Nucleus accumbens (tissue), 56 donors: ENCODE data around the gene SNX25.
"Not testable (repeated sequence)": the region's sequence is repeated elsewhere in the genome, so short reads cannot be mapped to it uniquely, and the experiment has no call there.

Source experiments
- DNase-seq, 56 donors: peaks; one replicate each; lab custom pipeline; 2025; lab: John Stamatoyannopoulos, UW

SNX25 gene

DNA sequence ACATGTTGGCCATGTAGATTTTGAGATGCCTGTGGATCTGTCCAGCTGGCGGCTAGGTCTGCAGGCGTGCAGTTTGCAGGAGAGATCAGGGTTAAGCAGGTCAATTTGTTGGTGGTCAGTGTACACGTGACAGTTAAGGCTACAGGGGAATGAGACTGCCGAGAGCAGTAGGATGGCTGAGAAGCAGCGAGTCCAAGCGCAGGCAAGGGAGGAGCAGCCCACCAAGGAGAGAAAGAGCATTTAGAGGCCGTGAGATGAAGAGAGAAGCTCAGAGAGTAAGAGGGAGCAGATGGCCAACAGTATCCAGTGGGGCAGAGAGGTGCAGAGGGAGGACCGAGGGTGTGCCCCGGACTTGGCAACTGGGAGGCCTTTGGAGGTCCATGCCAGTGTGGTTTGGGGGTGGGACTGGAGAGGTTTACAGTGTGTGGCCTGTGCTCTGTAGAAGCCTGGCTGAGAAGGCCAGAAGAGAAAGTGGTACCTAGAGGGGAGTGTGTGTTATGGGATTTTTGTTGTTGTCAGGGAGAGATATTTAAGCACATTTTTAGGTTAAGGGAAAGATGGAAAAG is 18.4 kb downstream of the SNX25 start:
- no peak for DNase-seq

DNA sequence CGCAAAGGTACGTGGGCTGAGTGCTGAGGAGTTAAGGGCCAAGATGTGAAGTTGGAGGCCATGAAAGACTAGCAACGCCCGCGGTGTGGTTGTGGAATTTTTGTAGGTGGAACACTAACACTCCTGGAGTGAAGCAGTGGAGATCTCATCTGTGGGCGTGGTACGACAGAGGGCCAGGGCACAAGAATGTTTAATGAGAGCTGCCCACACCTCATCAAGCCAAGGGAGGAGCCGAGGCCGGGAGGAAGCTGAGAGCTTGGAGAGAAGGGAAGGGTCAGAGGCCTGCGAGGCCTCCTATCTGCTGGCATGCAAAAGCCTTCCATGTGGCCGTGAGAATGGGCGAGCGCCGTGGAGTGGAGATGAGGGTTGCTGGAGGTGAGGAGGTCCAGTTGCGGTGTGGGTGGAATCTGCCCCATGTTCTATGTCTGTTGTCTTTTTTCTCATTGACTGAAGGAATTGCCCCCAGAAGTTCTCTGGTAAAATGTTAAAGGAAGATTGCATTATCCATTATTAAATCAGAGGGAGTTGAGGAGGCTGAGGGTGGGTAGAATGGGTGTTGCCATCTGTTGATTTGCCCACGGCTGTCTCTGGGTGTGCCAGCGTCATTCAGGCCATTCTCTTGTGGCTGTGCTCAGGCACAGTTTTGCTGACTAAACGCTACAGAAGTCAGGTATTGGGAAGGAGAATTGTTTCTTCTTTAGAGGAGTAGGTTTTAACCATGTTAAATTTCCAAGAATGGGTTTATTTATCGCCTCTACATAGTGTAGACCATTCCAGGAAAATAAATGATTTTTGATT is 19.8 kb downstream of the SNX25 start:
- no peak for DNase-seq

DNA sequence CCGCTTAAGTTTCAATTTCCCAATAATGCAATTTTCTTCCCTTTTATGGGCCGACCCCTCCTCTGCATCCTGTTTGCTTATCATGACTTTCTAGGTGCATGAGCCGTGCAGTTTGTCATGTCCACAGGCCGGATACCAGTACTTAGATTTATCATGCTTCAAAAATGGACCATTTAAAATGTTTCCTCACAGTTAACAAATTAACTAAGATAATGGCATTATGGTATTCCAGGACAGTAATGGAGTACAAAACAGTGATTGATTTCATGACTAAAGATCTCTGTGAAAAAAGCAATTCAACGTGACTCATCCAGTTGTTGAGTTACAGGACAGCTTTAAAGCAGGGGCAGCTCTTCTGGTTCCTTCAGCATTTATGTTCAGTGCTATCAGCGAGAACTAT is 23.0 kb downstream of the SNX25 start:
- no peak for DNase-seq

DNA sequence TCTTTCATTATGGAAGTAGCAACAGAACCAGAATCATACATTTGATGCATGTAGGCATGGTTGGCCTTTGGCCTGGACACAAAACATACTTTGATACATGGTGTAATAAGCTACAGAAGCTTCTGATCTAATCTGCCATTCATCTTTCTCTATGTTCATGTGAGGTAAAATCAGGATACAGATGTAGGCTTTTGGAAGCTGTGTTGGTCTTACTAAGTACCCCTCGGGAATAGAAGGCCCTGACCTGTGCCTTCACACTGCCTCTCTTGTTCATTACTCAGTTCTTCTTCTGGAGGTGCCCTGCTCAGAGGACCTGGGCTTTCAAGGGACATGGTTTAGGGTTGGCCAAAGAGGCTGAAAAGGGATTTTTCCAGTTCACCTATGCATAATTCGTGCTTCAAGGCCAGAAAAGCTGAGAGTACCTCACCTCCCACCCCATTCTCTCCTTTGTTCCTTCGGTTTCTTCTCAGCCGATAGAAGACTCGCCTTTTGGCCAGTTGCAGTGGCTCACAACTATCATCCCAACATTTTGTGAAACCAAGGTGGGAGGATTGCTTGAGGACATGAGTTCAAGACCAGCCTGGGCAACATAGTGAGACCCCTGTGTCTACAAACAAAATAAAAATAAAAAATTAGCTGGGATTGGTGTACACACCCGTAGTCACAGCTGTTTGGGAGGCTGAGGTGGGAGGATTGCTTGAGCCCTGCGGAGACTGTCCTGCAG is 25.9 kb downstream of the SNX25 start:
- no peak for DNase-seq

DNA sequence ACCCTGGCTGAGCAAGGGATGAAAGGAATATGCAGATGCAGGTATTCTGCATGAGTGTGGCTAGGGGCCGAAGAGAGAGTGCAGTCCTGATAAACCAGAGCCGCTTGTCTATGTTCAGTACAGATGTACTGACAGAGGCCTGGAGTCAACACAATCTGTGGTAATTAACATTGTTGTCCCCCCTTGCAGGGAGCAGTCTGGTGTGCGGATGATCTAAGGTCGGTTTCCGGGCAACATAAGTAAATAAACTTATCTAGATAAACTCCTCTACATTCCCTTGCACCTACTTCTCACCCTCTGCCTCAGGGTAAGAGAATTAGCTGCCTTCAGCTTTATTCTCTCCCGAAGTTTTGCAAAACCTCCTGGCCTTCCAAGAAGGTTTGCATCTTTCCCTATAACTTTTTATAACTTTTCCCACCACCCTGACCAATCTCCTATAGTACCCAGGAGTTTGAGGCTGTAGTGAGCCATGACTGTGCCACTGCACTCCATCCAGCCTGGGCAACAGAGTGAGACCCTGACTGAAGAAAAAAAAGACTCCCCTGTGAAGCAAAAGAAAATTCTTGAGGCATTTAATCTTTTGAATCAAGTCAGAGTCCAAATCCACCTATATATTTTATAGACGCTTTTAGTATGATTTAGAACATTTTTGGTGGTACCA is 26.6 kb downstream of the SNX25 start:
- DNase-seq: no peak

DNA sequence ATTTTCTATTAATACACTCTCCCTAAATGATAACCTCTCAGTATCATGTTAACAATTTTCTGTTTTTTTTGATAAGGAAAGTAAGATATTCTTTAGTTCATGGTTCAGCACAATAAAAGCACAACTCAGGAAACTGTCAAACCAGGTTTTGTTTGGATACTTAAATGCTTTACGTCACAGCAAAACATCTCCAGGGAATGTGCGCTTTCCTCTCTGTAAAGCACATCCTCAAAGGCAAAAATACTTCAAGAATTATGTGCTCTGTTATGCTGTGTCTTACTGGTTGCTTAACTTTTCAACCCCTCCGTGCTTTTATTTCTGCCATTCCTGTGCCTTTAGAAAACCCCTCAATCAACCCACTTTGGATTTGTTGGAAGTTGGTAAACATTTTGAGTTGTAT is 27.8 kb downstream of the SNX25 start:
- no peak for DNase-seq

DNA sequence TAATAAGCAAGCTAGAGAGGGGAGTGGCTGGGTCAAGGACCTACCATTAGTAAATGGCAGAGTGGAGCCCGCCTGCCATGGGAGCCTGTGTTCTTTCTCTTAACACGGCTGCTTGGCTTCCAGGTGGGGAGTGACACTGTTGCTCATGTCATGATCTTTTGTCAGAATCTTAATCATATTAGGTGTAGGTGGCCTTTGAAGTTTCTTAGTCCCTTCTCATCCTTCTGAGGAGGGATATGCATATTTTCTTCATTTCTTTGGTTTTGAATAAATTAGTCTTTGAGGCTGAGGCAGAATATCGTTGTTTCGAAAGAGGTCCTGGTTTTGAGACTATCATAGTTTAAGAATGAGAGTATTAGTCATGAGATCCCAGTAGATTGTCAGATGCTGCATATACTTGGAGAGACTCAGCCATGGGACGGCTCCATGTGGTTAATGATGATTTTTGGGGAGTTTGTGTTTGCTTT is 28.9 kb downstream of the SNX25 start:
- peak in 4 of 56 donors; percentile 2 to 19 (median 10) for DNase-seq

DNA sequence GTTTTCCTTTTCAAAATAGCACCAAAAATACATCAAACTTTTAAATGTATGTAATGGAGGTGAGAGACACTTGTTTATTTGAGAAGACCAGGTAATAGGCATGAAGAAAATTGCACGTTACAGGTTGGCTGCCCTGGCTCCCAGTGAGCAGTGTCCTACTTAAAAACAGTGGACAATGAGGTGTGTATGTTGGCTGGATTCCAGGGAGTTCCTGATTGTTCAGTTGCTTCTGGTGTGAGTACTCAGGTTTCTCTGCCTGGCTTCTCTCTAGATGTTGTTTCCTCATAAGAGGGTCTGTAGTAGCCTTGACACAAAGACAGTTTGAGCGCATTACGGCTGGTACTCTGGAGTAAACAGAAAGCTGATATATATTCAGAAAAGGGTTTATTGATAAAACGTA is 29.4 kb downstream of the SNX25 start:
- DNase-seq: no peak

DNA sequence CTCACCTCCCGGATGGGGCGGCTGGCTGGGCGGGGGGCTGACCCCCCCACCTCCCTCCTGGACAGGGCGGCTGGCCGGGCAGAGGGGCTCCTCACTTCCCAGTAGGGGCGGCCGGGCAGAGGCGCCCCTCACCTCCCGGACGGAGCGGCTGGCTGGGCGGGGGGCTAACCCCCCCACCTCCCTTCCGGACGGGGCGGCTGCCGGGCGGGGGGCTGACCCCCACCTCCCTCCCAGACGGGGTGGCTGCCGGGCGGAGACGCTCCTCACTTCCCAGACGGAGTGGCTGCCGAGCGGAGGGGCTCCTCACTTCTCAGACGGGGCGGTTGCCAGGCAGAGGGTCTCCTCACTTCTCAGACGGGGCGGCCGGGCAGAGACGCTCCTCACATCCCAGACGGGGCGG is 31.1 kb downstream of the SNX25 start:
- not testable (repeated sequence) for DNase-seq

DNA sequence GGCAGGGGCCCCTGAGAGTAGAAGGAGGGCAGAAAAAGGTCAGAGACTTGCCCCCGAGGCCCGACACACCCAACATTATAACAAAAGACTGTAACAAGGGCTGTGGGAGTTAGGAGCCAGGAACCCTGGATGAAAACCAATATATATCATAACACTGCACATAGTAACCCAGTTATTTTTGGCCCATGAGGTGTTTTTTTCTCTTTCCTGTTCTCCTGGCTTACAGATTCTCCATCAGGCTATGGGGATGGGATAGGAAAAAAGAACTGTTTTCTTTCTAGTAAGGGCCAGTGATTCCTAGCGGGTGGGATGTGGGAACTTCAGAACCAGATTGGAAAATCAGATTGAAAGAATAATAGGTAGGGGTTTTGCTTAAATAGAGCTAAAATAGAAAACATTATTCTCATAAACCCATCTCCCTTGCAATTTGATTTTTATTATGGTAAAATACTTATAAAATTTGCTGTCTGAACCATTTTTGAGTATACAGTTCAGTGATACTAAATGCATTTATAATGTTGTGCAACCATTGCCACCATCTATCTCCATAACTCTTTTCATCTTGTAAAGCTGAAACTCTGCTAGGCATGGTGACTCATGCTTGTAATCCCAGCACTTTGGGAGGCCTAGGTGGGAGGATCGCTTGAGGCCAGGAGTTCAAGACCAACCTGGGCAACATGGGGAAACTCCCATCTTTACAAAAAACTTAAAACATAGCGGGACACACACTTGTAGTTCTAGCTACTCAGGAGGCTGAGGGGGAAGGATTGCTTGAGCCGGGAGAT is 33.5 kb downstream of the SNX25 start:
- DNase-seq: no peak

DNA sequence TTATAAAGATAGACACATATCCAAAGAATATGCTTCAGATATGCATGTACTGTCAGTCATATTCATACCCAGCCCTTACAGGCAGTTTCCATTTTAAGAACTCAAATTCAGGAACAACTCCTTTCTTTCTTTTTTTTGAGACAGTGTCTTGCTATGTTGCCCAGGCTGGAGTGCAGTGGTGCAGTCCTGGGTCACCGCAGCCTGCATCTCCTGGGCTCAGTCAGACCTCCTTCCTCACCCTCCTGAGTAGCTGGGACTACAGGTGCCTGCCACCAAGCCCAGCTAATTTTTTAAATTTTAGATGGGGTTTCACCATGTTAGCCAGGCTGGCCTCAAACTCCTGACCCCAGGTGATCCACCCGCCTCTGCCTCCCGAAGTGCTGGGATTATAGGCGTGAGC is 34.5 kb downstream of the SNX25 start:
- DNase-seq: no peak

DNA sequence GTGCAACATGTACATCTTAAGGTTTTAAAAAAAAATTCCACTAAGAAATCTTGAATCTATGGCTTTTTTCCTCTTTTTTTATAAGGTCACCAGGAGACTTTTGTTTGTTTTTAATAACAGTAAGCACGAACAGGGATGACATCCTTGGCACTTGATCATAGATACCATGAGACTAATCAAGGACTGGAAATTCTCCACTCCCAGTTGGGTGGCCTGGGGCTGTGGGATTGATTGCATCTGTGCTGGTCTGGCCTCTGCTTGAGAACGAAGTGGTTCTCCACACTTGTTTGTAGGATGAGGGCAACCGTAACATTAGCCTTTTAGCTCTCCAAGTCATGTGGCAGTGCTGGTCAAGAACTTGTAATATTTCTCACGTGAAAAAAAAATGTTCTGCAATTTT is 35.4 kb downstream of the SNX25 start:
- DNase-seq: no peak

DNA sequence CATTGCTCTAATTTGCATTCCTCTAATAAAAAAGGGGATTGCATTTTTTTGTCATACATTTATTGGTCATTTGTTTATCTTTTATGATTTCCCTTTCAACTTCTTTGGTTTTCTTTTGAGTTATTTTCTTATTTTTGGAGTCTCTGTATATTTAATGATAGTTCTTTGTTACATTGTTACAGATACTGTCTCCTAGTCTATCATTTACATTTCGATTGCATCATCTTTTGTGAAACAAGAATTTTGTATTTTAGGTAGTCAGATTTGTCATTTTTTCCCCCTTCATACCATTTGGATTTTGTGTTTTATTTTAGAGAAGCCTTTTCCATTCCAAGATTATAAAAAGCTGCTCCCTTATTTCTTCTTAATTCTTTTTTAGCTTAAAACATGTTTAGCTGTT is 37.1 kb downstream of the SNX25 start:
- DNase-seq: no peak

DNA sequence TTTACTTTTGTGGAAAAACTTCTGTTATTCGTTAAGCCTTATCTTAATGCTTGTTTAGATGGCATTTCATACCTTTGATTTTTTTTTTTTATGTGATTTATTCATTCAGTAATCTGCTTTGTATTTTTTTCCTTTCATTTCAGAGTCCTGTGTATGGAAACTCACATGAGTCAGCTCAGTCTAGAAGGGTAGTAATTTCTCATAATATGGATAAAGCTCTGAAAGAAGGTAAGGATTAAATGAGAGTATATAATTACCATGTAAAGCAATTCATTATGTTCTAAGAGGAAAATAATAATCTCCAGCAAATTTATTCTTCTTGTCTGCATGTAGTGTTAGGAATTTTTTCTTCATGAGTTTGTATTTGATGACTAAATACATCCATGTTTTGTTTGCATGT is 37.8 kb downstream of the SNX25 start:
- no peak for DNase-seq

DNA sequence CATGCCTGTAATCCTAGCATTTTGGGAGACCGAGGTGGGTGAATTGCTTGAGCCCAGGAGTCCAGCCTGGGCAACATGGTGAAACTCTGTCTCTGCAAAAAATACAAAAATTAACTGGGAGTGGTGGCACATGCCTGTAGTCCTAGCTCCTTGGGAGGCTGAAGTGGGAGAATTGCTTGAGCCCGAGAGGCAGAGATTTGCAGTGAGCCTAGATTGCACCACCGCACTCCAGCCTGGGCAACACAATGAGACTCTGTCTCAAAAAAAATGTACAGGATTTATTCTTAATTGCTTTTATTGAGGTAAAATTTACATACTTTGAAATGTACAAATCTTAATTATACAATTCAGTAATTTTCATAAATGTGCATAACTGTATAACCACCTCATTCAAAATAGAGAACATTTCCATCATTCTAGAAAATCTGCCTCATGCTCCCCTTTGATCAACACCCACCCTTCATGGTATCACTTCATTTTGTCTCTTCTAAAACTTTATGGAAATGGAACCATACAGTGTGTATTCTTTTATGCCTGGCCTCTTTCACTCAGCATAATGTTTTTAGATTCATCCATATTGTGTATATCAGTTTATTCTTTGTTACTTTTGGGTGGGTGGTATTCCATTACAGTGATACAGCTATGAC is 39.1 kb downstream of the SNX25 start:
- DNase-seq: no peak

DNA sequence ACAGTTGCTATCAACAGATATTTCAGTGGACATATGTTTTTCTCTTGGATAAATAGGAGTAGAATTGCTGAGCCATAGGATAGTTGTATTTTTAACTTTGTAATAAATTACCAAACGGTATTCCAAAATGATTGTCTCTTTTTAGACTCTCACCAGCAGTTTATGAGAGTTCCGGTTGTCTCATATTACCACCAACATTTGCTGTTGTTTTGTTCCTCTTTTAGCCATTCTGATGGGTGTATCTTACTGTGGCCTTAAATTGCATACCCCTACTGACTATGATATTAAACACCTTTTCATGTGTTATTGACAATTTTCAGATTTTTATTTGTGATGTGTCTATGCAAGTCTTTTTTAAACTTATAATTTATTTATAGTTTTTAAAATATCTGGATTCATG is 39.7 kb downstream of the SNX25 start:
- DNase-seq: no peak

DNA sequence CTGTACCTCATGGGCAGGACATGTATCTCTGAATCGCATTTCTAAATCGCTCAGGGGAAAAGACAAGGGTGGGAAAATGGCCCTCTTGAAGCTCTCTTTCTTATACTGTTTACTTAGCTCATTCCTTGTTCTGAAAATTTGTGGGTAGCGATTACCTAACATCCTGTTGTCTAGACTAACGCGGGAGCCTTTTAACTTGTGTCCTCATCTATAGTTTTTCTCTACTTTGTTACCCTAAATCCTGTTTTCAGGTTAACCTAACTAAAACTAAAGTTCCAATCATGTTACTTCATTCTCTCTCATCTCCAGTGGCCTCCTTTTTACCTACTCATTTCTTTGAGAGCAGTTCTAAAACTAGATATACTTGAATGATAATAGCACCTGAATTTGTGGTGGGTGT is 45.0 kb downstream of the SNX25 start:
- DNase-seq: no peak

DNA sequence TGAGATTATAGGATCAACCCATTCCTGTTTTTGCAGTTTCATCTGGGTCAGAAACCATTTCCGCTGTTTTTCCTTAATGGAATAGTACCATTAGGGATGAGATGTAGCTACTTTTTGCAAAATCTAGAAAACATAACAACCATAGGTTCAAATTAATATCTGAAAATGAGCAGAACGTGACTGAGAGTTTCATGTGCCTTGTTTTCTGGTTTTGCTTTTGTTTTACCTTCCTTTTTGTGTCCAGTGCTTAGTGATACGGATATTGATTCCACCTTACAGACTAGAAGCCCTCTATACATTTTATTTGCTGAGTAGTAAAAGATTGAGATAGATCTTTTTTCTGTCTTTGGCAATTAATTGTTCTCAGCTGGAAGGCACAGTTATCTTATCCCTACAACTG is 46.5 kb downstream of the SNX25 start:
- no peak for DNase-seq

DNA sequence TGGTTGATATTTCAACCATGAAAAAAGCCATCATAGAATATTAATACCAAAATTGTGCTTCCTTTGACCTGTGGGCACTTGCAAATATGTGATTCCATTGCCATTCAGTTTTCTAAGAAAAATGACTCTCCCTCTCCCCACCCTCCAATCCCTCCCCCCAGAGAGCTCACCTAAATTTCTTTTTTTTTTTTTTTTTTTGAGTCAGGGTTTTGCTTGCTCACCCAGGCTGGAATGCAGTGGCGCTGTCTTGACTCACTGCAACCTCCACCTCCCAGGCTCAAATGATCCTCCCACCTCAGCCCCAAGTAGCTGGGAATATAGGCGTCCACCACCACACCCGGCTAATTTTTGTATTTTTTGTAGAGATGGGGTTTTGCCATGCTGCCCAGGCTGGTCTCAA is 47.0 kb downstream of the SNX25 start:
- no peak for DNase-seq

DNA sequence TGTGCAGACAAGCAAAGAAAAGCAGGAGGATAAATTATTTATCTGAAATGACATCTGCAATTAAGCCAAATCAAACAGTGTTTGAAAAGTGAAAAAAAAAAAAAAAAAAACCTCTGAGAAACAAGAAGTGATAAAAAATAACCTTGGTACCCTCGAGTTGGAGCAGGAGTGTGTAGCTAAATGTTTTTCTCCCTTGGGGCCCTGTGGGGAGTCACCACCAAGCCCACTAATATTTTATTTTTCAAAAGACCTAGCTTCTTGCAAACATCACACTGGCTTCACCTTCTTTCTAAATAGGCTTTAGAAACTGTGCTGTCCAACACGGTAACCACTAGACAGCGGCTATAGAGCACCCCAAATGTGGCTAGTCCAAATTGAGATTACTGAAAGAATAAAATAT is 47.7 kb downstream of the SNX25 start:
- DNase-seq: no peak
